HL-60 (cell line): ENCODE data around the gene SMIM12.
A peak's percentile ranks its signal among the peaks of the same experiment; 100 is the strongest.

Source experiments
- GABPA ChIP-seq: IDR thresholded peaks from 2 replicates; pipeline ENCODE4 v1.6.1; 2012; ENCODE audit warnings: low read depth
- SPI1 ChIP-seq: IDR thresholded peaks from 2 replicates; pipeline ENCODE4 v1.6.1; 2012; ENCODE audit warnings: low read depth, mild to moderate bottlenecking, borderline replicate concordance
- TF ChIP-seq, protein P1 (sequence below): IDR thresholded peaks from one replicate; pipeline ENCODE4 v1.5.1; 2011; ENCODE audit warnings: low read length, control low read depth, inconsistent platforms; ENCODE audit not compliant: insufficient read depth
- TF ChIP-seq, protein P2 (sequence below): IDR thresholded peaks from 2 replicates; pipeline ENCODE4 v1.6.1; 2012; ENCODE audit warnings: low read depth; ENCODE audit not compliant: insufficient replicate concordance

DNA sequence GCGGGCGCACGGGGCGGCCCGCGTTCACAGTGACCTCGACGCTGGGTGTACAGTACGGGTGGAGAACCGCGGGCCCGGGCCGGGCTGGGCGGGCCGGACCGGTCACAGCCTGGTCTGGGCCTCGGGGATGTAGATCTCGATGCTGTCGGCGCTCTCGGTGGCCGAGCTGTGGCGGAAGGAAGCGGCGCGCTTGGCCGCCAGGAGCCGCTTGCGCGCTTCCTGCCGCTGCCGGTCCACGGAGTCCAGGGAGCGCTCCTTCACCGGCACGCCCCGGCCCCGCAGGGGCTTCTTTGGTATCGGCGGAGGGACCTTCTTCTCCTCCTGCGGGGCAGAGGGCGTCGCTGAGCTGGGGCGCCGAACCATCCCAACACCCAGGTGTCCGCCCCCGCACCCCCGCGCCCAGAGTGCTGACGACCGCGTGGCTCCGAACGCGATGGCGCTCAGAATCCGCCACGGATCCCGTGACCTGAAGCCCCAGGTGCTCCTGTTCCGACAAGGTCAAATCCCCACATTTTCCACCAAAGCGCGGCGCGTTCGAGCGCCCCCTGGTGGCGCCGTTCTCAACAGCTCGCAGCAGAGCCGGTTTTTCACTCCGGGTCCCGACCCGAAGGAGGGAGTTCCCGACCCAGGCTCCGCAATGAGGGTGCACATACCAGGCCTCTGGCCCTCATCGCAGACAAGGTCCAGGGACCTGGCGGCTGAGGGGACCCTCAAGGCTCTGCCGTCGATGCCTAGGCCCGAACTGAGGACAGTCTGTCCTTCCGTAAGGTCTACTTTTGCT is 6.6 kb upstream of the SMIM12 start:
- TF ChIP-seq, protein P1, sequence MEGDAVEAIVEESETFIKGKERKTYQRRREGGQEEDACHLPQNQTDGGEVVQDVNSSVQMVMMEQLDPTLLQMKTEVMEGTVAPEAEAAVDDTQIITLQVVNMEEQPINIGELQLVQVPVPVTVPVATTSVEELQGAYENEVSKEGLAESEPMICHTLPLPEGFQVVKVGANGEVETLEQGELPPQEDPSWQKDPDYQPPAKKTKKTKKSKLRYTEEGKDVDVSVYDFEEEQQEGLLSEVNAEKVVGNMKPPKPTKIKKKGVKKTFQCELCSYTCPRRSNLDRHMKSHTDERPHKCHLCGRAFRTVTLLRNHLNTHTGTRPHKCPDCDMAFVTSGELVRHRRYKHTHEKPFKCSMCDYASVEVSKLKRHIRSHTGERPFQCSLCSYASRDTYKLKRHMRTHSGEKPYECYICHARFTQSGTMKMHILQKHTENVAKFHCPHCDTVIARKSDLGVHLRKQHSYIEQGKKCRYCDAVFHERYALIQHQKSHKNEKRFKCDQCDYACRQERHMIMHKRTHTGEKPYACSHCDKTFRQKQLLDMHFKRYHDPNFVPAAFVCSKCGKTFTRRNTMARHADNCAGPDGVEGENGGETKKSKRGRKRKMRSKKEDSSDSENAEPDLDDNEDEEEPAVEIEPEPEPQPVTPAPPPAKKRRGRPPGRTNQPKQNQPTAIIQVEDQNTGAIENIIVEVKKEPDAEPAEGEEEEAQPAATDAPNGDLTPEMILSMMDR, result peak; percentile 87
- TF ChIP-seq GABPA (no peak), SPI1 (no peak)
- TF ChIP-seq, protein P2, sequence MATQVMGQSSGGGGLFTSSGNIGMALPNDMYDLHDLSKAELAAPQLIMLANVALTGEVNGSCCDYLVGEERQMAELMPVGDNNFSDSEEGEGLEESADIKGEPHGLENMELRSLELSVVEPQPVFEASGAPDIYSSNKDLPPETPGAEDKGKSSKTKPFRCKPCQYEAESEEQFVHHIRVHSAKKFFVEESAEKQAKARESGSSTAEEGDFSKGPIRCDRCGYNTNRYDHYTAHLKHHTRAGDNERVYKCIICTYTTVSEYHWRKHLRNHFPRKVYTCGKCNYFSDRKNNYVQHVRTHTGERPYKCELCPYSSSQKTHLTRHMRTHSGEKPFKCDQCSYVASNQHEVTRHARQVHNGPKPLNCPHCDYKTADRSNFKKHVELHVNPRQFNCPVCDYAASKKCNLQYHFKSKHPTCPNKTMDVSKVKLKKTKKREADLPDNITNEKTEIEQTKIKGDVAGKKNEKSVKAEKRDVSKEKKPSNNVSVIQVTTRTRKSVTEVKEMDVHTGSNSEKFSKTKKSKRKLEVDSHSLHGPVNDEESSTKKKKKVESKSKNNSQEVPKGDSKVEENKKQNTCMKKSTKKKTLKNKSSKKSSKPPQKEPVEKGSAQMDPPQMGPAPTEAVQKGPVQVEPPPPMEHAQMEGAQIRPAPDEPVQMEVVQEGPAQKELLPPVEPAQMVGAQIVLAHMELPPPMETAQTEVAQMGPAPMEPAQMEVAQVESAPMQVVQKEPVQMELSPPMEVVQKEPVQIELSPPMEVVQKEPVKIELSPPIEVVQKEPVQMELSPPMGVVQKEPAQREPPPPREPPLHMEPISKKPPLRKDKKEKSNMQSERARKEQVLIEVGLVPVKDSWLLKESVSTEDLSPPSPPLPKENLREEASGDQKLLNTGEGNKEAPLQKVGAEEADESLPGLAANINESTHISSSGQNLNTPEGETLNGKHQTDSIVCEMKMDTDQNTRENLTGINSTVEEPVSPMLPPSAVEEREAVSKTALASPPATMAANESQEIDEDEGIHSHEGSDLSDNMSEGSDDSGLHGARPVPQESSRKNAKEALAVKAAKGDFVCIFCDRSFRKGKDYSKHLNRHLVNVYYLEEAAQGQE, result no peak
